NCI-H345 (cell line): ENCODE results near the gene SGMS1.
"Not testable (repeated sequence)": the region's sequence is repeated elsewhere in the genome, so short reads cannot be mapped to it uniquely, and the experiment has no call there.

ENCODE experiments used
- DNase-seq: peaks from one replicate; lab custom pipeline; 2025; lab: John Stamatoyannopoulos, UW

Gene SGMS1

GRCh38 chr10:50469288-50469687 is 154.5 kb downstream of the SGMS1 start:
- no peak for DNase-seq

DNA sequence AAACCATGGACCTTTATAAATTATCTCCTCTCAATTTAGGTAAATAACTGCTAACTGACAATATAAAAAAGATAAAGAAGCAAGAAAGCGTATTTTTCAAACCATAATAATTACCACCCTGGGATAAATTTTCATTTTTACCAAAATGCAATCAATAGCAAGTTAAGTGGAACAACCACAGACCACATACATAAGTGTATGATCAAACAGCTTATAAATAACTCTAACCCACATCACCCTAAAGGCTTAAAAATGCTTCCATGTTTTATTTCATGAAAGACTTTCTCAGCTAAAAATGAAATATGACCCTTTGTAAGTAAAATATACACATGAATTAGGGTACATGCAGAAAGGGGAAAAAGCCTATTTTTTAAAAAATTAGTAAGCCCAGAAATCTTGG is 156.5 kb downstream of the SGMS1 start:
- no peak for DNase-seq

DNA sequence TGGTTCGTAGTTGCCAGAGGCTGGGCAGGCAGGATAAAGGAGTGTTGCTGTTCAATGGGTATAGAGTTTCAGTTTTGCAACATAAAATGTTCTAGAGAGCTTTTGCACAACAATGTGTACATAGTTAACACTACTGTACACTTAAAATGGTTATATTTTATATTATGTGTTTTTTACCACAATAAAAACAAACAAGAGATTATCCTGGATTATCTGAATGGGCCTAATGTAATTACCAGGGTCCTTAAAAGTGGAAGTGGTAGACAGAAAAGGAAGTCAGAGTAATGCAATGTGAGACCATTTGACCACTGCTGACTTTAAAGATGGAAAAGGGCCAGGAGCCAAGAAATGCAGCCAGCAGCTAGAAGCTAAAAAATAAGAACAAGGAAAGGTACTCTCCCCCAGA is 159.7 kb downstream of the SGMS1 start:
- no peak for DNase-seq

DNA sequence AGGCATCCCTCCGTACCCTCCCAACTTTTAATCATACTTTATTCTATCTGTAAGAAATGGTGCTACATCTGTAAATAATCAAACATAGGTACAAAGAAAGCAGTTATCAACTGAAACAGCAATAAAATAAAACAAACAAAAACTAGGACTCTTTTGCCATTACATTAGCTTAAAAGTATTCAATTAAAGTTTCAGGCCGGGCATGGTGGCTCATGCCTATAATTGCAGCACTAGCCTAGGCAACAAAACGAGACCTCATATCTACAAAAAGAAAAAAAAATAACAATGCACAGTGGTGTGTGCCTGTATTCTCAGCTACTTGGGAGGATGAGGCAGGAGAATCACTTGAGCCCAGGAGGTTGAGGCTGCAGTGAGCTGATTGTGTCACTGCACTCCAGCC is 161.9 kb downstream of the SGMS1 start:
- DNase-seq = no peak

DNA sequence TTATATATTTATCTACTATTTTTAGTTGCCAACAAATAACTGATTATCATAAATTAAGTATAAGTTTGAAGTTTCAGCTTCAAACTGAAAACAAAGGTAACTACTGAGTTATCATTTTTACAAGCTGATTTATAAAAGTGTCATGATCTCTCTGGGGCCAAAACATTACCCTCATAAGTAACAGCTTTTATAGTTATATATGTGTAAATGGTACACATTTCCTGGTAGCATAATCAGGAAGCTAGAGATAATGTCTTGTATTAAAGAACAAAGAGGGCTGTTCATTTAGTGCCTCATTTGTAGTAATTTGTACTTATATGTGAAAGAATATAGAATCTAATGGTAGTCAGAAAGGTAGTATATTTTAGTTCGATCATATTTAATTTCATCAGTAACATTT is 162.6 kb downstream of the SGMS1 start:
- no peak for DNase-seq

DNA sequence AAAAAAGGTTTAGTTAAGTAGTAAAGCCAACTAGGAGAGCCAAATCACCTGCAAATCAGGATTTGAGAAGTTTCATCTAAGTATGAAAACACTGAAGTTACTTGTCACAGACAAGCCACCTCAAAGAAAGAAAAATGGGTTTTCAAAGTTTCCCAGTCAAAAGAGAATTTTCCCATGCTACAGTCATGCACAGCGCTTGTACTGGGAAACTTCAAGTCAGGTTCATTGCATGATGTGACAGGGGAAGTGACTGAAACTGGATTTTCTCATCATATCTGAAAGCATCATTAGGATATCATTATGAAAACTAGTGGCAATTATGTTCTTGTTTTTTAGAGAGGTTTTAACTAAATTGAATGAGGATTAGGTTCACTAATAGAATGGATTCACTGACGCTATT is 167.0 kb downstream of the SGMS1 start:
- DNase-seq = no peak

- no peak for DNase-seq
Measured at GRCh38 chr10:50453940-50454339, 169.8 kb downstream of the SGMS1 start.

GRCh38 chr10:50452603-50453002 is 171.2 kb downstream of the SGMS1 start:
- DNase-seq = no peak

GRCh38 chr10:50447691-50448090 is 176.1 kb downstream of the SGMS1 start:
- no peak for DNase-seq

DNA sequence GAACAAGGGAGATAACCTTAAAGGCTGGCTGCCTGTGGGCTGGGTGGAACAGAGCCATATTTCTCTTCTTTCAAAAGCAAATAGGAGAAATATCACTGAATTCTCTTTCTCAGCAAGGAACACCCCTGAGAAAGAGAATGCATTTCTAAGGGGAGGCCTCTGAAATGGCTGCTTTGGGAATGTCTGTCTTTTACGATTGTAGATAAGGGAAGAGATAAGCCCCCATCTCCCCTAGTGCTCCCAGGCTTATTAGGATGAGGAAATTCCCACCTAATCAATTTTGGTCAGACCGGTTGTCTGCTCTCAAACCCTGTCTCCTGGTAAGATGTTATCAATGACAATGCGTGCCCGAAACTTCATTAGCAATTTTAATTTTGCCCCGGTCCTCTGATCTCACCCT is 178.0 kb downstream of the SGMS1 start:
- not testable (repeated sequence) for DNase-seq

DNA sequence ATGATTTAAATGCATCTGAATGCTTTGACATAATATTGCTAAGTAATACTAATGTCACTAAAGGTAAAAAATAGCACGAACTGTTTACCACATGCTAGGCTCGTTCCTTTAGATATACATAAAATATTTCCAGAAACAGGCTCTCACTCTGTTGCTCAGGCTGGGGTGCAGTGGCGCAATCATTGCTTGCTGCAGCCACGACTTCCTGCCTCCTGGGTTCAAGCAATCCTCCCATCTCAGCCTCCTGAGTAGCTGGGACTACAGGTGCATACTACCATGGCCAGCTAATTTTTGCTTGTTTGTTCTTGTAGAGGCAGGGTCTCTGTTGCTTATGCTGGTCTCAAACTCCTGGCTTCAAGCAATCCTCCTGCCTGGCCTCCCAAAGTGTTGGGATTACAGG is 183.3 kb downstream of the SGMS1 start:
- DNase-seq = no peak

GRCh38 chr10:50439806-50440205 is 183.9 kb downstream of the SGMS1 start:
- no peak for DNase-seq

GRCh38 chr10:50439187-50439586 is 184.6 kb downstream of the SGMS1 start:
- DNase-seq = peak; percentile 0

- DNase-seq = no peak
Measured at GRCh38 chr10:50438049-50438936, 185.5 kb downstream of the SGMS1 start.

- DNase-seq = no peak
Measured at GRCh38 chr10:50437248-50437647, 186.5 kb downstream of the SGMS1 start.

DNA sequence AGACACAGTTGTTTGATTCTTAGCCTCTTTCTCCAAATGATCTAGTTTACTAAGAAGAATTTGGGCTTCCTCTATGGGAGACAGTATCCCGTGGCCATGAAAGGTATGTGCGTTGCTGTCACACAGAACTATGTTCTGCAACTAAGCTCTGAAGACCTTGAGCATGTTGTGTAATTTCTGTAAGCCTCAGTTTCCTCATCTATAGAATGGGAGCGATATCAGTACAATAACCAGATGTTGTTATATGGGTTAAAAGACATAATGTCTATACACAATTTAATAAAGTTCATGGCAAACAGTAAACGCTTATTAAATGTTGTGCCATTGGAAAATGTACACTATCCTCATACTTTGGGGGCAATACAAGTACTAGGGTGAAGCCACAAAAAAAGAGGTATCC is 187.0 kb downstream of the SGMS1 start:
- DNase-seq = no peak

GRCh38 chr10:50432211-50433009 is 191.3 kb downstream of the SGMS1 start:
- DNase-seq = no peak

DNA sequence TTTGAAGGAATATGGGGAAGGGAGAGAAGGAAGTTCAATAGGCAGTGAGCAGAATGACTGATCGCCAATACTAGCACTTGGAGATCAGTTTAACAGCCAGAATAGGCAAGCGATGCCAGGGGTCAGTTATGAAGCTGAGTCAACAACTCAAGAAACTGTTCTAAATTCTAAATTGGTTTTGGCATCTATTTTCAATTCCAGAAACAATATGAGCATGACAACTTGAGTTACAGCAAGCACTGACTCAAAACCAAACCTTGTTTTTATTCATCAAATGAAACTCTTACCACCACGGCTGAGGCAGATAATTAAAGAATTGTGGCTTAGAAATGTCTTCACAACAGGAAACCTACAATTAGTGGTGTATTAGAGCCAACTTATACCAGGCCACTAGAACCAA is 192.0 kb downstream of the SGMS1 start:
- DNase-seq = no peak

GRCh38 chr10:50431133-50431532 is 192.6 kb downstream of the SGMS1 start:
- DNase-seq = no peak

- no peak for DNase-seq
Measured at GRCh38 chr10:50426485-50426884, 197.3 kb downstream of the SGMS1 start.

GRCh38 chr10:50425215-50425614 is 198.5 kb downstream of the SGMS1 start:
- DNase-seq = not testable (repeated sequence)

GRCh38 chr10:50423448-50423847 is 200.3 kb downstream of the SGMS1 start:
- DNase-seq = no peak

GRCh38 chr10:50422259-50422658 is 201.5 kb downstream of the SGMS1 start:
- DNase-seq = peak; percentile 14
